Adipocyte (in vitro differentiated cells): ENCODE measurements around the gene GJB2.

Experiments
- DNase-seq: peaks from one replicate; pipeline ENCODE4 v3.0.0-alpha.2; 2015; ENCODE audit warnings: low read depth
- H3K27me3 ChIP-seq: replicated peaks from 2 replicates; pipeline ENCODE4 v1.7.0; 2013; ENCODE audit warnings: mild to moderate bottlenecking, low read length, moderate library complexity; ENCODE audit not compliant: control insufficient read depth, insufficient read depth
- H3K36me3 ChIP-seq: 2 replicates; pipeline ENCODE4 v1.7.0; 2013; ENCODE audit warnings: low read length, mild to moderate bottlenecking, moderate library complexity; ENCODE audit not compliant: control insufficient read depth, insufficient read depth, severe bottlenecking
- H3K4me1 ChIP-seq: 2 replicates; pipeline ENCODE4 v1.7.0; 2013; ENCODE audit warnings: mild to moderate bottlenecking, low read length, moderate library complexity; ENCODE audit not compliant: control insufficient read depth, insufficient read depth
- H3K4me3 ChIP-seq: 2 replicates; pipeline ENCODE4 v1.7.0; 2013; ENCODE audit warnings: mild to moderate bottlenecking, low read length, moderate library complexity
- H3K9ac ChIP-seq: 2 replicates; pipeline ENCODE4 v1.7.0; 2013; ENCODE audit warnings: mild to moderate bottlenecking, low read length, moderate library complexity
- H3K9me3 ChIP-seq: 2 replicates; pipeline ENCODE4 v1.7.0; 2013; ENCODE audit warnings: mild to moderate bottlenecking, low read length, moderate library complexity; ENCODE audit not compliant: control insufficient read depth

Gene GJB2

DNA sequence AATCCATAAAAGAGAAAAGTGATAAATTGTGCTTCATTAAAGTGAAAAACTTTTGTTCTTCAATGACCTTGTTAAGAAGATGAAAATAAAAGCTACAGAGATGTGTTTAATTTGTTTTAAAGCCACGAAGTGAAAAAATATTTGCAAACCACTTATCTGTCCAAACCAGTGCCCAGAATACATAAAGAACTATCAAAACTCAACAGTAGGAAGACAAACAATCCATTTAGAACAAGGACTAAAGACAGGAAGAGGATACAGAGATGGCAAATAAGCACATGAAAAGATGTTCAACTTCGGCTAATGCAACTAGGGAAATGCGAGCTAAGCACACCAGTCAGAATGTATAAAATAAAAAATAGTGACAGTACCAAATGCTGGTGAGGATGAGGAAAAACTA, 24.4 kb upstream of the GJB2 start:
- no peak overlapping the region for H3K9ac ChIP-seq
- no peak overlapping the region for H3K4me3 ChIP-seq
- H3K27me3 ChIP-seq: peaks cover 16% of the 10 kb centered on the region
- DNase-seq: no peak
- H3K4me1 ChIP-seq: peaks cover 2% of the 10 kb centered on the region
- H3K36me3 ChIP-seq: no peaks in the 10 kb centered on the region
- peaks cover 22% of the 10 kb centered on the region for H3K9me3 ChIP-seq

DNA sequence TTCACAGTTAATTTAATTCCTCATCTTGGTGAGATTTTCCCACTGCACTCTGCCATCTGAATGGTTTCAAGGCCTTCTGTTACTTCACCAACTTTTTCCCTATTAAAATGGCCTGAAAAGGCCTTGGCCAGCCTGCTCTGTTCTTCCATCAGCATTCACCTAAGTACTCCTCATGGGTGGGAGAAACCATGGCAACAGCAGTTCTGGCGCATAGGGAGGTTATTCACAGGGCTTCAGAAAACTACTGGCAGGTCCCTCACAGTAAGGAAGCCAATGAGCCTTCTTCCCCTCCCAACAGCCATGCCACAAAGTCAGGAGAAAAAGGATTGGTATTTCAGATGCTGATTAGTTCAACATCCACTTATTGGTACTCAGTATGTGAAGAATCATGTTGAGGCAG, 17.2 kb upstream of the GJB2 start:
- Histone ChIP-seq H3K27me3 (peaks cover 11% of the 10 kb centered on the region), H3K4me3 (no peak overlapping the region), H3K4me1 (no peaks in the 10 kb centered on the region), H3K9ac (no peak overlapping the region), H3K9me3 (peaks cover 12% of the 10 kb centered on the region), H3K36me3 (no peaks in the 10 kb centered on the region)
- DNase-seq: no peak

DNA sequence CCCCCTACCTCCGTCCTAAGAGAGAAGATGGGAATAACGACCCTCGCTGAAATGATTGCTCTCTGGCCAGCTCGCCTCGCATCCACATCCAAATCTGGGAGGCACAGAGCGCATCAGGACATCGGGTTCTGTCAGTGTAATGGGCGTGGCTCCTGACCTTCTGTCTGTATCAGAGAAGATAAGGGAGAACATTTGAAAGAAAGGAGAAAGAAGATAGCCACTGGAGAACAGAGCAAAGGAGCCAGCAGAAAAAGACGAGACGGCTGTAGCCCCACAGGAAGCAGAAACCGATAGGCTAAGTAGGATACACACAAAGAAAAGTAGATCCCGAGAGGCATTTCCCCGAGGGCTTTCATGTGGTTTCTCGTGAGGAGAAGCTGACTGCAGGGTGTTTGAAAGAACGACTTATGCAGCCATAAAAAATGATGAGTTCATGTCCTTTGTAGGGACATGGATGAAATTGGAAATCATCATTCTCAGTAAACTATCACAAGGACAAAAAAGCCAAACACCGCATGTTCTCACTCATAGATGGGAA, 14.0 kb upstream of the GJB2 start:
- Histone ChIP-seq H3K36me3 (no peaks in the 10 kb centered on the region), H3K4me3 (no peak overlapping the region), H3K9me3 (peaks cover 7% of the 10 kb centered on the region), H3K9ac (no peak overlapping the region), H3K27me3 (peaks cover 14% of the 10 kb centered on the region), H3K4me1 (no peaks in the 10 kb centered on the region)
- no peak for DNase-seq

DNA sequence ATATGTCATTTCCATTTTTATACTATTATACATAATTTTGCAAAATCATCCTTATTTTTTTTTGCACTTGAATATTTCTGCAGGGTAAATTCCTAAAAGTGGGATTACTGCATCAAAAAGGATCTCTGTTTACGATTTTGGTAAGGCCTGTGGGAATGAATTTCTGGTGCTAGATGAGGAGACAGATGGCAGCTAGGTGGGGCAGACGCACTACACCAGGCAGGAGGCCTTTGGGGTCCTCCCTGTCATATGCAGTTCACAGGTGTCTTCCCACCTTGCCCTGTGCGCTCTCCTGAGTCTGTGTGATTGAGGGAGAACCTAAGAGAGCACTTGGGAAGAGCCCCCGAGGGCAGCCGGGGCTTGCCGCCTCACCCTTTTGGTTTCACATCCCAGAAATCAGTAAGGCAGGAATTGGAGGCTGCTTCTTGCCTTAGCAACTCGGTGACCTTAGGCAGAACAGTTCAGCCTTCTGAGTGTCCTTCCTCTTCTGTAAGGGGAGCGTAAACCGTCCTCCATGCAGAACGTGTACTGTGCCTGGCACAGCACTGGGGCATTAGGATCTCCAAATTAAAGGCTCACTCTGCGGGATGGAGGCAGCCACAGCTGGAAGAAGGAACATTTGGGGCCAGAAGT, 13.4 kb upstream of the GJB2 start:
- no peak for DNase-seq
- no peak overlapping the region for H3K9ac ChIP-seq
- peaks cover 9% of the 10 kb centered on the region for H3K9me3 ChIP-seq
- H3K4me3 ChIP-seq: no peak overlapping the region
- H3K27me3 ChIP-seq: peaks cover 14% of the 10 kb centered on the region
- H3K4me1 ChIP-seq: no peaks in the 10 kb centered on the region
- H3K36me3 ChIP-seq: no peaks in the 10 kb centered on the region

DNA sequence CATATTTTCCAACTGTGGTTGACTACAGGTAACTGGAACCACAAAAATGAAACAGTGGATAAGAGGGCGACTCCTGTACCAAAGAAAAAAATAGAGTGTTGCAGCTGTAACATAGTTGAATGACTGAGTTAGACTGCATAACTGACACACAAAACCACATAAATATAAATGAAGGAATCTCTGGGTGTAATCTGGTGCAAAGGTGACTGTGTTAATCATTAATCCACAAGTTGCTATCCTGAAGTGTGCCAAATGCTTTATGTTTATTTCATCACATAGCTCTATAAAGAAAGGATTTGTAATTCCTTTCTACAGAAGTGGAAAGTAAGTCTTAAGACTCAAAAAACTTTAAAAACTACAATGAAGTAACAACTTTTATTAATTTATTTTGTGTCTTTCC, 6.0 kb upstream of the GJB2 start:
- Histone ChIP-seq H3K9me3 (peaks cover 9% of the 10 kb centered on the region), H3K9ac (no peak overlapping the region), H3K36me3 (no peaks in the 10 kb centered on the region), H3K27me3 (peaks cover 22% of the 10 kb centered on the region), H3K4me1 (peaks cover 10% of the 10 kb centered on the region), H3K4me3 (no peak overlapping the region)
- no peak for DNase-seq

DNA sequence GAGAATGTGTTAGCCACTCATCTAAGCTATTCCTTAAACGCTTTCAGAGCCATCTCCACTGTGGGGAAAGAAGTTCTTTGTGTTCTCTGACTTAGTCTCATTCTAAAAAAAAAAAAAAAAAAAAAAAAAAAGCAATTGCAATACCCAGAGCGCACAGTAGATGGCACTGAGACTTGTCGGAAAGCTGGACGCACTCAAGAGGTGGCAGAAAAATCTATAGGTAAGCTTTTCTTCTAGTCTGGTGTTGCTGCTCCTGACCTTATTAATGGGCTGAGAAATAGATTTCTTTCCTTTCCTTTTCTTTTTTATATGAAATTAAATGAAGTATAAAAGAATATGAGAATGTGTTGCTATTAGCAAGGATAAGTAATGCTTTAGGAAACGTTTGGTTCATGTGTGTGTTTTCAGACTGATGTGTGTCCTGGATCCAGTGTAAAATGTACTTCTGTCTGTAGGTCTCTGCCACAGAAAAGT, 4.7 kb upstream of the GJB2 start:
- Histone ChIP-seq H3K4me1 (peaks cover 17% of the 10 kb centered on the region), H3K27me3 (peaks cover 26% of the 10 kb centered on the region), H3K36me3 (no peaks in the 10 kb centered on the region), H3K9ac (no peak overlapping the region), H3K4me3 (no peak overlapping the region), H3K9me3 (peaks cover 9% of the 10 kb centered on the region)
- DNase-seq: peak; percentile 58

DNA sequence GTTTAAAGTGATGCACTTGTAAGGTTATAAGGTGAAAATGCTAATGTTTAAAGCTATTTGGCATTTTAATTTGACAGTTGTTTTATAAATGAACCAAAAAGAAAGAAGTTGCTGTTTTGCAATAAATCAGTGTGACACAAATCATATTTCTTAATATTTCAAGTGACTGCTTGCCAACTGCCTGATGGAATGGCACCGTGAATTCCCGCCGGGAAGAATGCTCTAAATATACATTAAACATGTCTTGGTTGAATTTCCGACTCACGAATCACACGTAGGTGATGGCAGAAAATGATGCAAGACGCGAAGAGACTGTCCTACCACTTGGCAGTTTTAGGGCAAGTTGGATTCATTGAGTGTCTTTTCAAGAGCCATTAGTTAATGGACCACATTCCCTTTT, 3.1 kb upstream of the GJB2 start:
- no peak for DNase-seq
- H3K4me3 ChIP-seq: no peak overlapping the region
- H3K9me3 ChIP-seq: no peaks in the 10 kb centered on the region
- H3K9ac ChIP-seq: no peak overlapping the region
- no peaks in the 10 kb centered on the region for H3K36me3 ChIP-seq
- peaks cover 25% of the 10 kb centered on the region for H3K4me1 ChIP-seq
- peaks cover 26% of the 10 kb centered on the region for H3K27me3 ChIP-seq

DNA sequence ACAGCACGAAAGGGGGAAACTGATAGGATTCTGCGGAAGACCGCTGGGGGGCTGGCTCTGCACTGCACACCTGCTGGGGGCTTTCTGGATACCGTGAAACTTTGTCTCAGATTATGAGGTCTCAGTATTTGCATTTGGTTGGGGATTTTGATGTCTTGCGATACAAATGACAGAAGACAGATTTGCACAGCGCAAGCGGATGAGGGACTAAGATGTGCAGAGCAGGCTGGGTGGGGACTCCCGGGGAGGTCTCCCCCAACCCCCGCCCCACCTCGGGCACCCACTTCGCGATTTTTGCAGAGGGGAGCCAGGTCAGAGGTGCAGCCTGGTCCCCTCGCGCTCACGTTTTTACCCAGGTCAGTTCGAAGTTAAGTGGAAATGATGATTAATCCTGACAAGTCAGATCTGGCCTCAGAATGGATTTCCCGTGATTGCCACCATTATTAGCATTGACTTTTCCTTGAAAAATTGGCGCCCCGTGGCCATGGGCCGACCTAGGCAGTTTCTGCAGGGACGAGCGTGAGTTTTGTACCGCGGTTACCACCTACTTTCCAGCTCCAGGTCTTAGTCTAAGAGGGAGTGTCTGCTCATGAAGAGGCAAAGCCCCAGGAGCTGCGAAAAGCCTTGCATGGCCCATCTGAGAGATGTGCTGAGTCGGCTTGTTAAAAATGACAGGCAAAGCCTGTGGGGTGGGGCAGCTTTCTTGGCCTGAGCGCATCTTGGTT, 1.3 kb upstream of the GJB2 start:
- H3K4me3 ChIP-seq: no peak overlapping the region
- no peak for DNase-seq
- peaks cover 26% of the 10 kb centered on the region for H3K27me3 ChIP-seq

DNA sequence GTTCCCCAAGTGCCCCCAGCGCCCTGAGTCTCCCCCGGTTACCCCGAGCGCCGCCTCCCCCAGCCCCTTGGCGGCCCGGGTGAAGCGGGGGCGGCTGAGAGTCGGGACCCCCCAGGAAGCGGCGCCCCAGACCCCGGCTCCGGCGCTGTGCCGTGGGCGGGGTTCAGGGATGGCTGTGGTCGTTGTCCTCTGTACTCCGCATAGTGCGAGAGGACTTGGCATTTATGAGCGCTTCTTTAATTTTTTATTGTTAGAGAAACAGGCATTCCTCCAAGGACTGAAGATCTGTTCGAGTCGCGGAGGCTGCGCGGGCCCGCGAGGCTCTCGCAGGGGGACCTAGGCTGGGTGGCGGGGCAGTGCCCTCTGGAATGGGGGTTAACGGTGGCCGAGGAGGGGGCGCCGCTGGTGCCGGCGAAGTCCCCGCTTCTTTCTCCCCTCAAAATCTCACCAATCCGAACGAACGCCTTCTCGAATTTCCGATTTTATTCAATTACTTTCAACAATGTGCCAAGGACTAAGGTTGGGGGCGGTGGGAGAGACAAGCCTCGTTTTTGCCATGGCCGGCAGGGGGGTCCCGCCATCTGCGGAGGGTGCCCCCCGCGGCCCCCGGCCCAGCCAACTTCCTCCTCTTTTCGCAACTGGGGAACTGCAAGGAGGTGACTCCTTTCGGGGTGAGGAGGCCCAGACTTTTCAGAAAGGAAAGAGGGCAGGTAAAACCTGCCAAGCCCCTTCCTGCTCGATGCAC, 596 bp upstream of the GJB2 start:
- Histone ChIP-seq H3K27me3 (peaks cover 26% of the 10 kb centered on the region), H3K4me3 (peak overlapping the region; percentile 60), H3K4me1 (peaks cover 20% of the 10 kb centered on the region), H3K9ac (no peak overlapping the region), H3K36me3 (no peaks in the 10 kb centered on the region), H3K9me3 (no peaks in the 10 kb centered on the region)
- DNase-seq: peak; percentile 25

More for the DNA sequence above, 1.3 kb upstream of the GJB2 start:
- Histone ChIP-seq H3K36me3 (no peaks in the 10 kb centered on the region), H3K9ac (no peak overlapping the region), H3K9me3 (no peaks in the 10 kb centered on the region), H3K4me1 (peaks cover 25% of the 10 kb centered on the region)

DNA sequence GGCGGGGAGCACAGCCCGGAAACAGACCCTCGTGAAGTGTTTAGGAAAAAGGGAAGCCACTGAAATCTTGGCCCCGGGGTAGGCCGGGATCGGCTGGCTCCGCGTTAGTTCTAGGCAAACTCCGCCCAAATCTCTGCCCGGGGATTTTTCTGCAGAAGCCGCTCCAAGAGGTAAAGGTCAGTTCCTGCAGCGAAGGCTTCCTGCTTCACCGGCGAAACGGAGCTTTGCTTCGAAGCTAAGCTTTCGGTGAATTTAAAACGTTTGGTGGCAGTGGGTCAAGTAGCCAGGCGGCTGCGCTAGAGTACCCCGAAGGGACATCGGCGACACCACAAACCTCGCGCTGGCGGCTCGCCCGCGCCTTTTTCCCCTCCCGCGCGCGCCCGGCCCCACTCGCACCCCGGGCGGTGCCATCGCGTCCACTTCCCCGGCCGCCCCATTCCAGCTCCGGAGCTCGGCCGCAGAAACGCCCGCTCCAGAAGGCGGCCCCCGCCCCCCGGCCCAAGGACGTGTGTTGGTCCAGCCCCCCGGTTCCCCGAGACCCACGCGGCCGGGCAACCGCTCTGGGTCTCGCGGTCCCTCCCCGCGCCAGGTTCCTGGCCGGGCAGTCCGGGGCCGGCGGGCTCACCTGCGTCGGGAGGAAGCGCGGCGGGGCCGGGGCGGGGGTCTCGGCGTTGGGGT, 441 bp downstream of the GJB2 start:
- Histone ChIP-seq H3K9me3 (no peaks in the 10 kb centered on the region), H3K9ac (peak overlapping the region; percentile 31), H3K4me1 (peaks cover 20% of the 10 kb centered on the region), H3K4me3 (peak overlapping the region; percentile 77), H3K36me3 (no peaks in the 10 kb centered on the region), H3K27me3 (peaks cover 26% of the 10 kb centered on the region)
- DNase-seq: peak; percentile 28
